HEK293 (cell line): ENCODE data around the gene RELB.

ENCODE experiments used
- CTCF ChIA-PET: fragments of 350-600 bp; formaldehyde crosslinking; extraction: SDS; loops from one replicate; lab custom pipeline; 2021; ENCODE audit warnings: antibody characterized with exemption; lab: Yijun Ruan, JAX
- POLR2A ChIA-PET: fragments of 300-600 bp; formaldehyde crosslinking; extraction: SDS; loops from one replicate; lab custom pipeline; 2020; ENCODE audit warnings: antibody characterized with exemption, inconsistent platforms; lab: Yijun Ruan, JAX
- H3K27ac ChIP-seq: fragments of 200-500 bp; sonication (Bioruptor generic); 2 replicates; pipeline ENCODE4 v1.5.1; 2014; ENCODE audit warnings: low read depth, low read length, control low read depth, inconsistent platforms; ENCODE audit errors: extremely low read depth
- H3K36me3 ChIP-seq, 2 experiments: fragments of 200-500 bp in 1 of 2; sonication (Bioruptor generic) in 1 of 2; 1 replicate in 1 of 2; 2 replicates in 1 of 2; pipeline ENCODE4 v1.5.1; 2014 to 2017; ENCODE audit warnings: inconsistent platforms in 2 of 2, low read length in 2 of 2; ENCODE audit not compliant: control insufficient read depth in 2 of 2, insufficient read depth in 1 of 2
- H3K4me1 ChIP-seq: fragments of 200-500 bp; sonication (Bioruptor generic); 2 replicates; pipeline ENCODE4 v1.5.1; 2014; ENCODE audit warnings: mild to moderate bottlenecking, low read length, inconsistent platforms; ENCODE audit not compliant: control insufficient read depth, insufficient read depth
- H3K4me3 ChIP-seq: 2 replicates; pipeline ENCODE4 v1.5.1; 2011; ENCODE audit warnings: low read depth, mild to moderate bottlenecking, control low read depth, low read length, moderate library complexity
- H3K9me3 ChIP-seq: fragments of 200-500 bp; sonication (Bioruptor generic); 2 replicates; pipeline ENCODE4 v1.5.1; 2014; ENCODE audit warnings: low read depth, low read length, inconsistent platforms; ENCODE audit not compliant: control insufficient read depth, insufficient read depth
- MYNN ChIP-seq: fragments of 450-650 bp; formaldehyde crosslinking; IDR thresholded peaks from 2 replicates; pipeline ENCODE4 v1.5.1; 2016; ENCODE audit warnings: missing biosample characterization, missing genetic modification characterization, borderline replicate concordance
- OVOL3 ChIP-seq: fragments of 450-650 bp; formaldehyde crosslinking; IDR thresholded peaks from 2 replicates; pipeline ENCODE4 v1.5.1; 2016; ENCODE audit warnings: missing biosample characterization, missing genetic modification characterization
- PRDM1 ChIP-seq: fragments of 450-650 bp; formaldehyde crosslinking; IDR thresholded peaks from 2 replicates; pipeline ENCODE4; 2016; ENCODE audit warnings: missing biosample characterization, missing genetic modification characterization
- ZBTB10 ChIP-seq: fragments of 450-650 bp; formaldehyde crosslinking; IDR thresholded peaks from 2 replicates; pipeline ENCODE4 v1.5.1; 2016; ENCODE audit warnings: missing biosample characterization, missing genetic modification characterization
- ZBTB17 ChIP-seq: fragments of 450-650 bp; formaldehyde crosslinking; IDR thresholded peaks from 2 replicates; pipeline ENCODE4 v1.5.1; 2016; ENCODE audit warnings: missing biosample characterization, missing genetic modification characterization
- ZBTB44 ChIP-seq: fragments of 450-650 bp; IDR thresholded peaks from 2 replicates; pipeline ENCODE4 v1.5.1; 2018; ENCODE audit warnings: missing biosample characterization, mild to moderate bottlenecking, missing genetic modification characterization
- ZBTB49 ChIP-seq: fragments of 450-650 bp; formaldehyde crosslinking; IDR thresholded peaks from 2 replicates; pipeline ENCODE4 v1.5.1; 2016; ENCODE audit warnings: missing biosample characterization, missing genetic modification characterization, low read depth
- ZIC2 ChIP-seq: fragments of 450-650 bp; formaldehyde crosslinking; IDR thresholded peaks from 2 replicates; pipeline ENCODE4 v1.5.1; 2016; ENCODE audit warnings: missing biosample characterization, missing genetic modification characterization
- ZNF132 ChIP-seq: fragments of 450-650 bp; formaldehyde crosslinking; IDR thresholded peaks from 2 replicates; pipeline ENCODE4 v1.5.1; 2017; ENCODE audit warnings: missing biosample characterization, missing genetic modification characterization, borderline replicate concordance
- ZNF184 ChIP-seq: fragments of 450-650 bp; IDR thresholded peaks from 2 replicates; pipeline ENCODE4 v1.5.1; 2018; ENCODE audit warnings: missing biosample characterization, mild to moderate bottlenecking, missing genetic modification characterization
- ZNF19 ChIP-seq: fragments of 450-650 bp; formaldehyde crosslinking; IDR thresholded peaks from 2 replicates; pipeline ENCODE4; 2016; ENCODE audit warnings: missing biosample characterization, missing genetic modification characterization, low read depth
- ZNF248 ChIP-seq: fragments of 450-650 bp; formaldehyde crosslinking; IDR thresholded peaks from 2 replicates; pipeline ENCODE4 v1.5.1; 2017; ENCODE audit warnings: missing biosample characterization, missing genetic modification characterization
- ZNF274 ChIP-seq, 2 experiments: fragments of 200-500 bp in 1 of 2; fragments of 450-650 bp in 1 of 2; sonication (Bioruptor generic) in 1 of 2; formaldehyde crosslinking in 1 of 2; IDR thresholded peaks; 2 replicates each; pipeline versions ENCODE4 v1.5.1 to v1.6.1; 2014 to 2016; ENCODE audit warnings: borderline replicate concordance in 1 of 2, inconsistent platforms in 1 of 2, low read length in 1 of 2, missing biosample characterization in 1 of 2, missing genetic modification characterization in 1 of 2
- ZNF404 ChIP-seq: fragments of 450-650 bp; formaldehyde crosslinking; IDR thresholded peaks from 2 replicates; pipeline ENCODE4 v1.5.1; 2017; ENCODE audit warnings: missing biosample characterization, missing genetic modification characterization
- ZNF473 ChIP-seq: fragments of 450-650 bp; formaldehyde crosslinking; IDR thresholded peaks from 2 replicates; pipeline ENCODE4 v1.5.1; 2017; ENCODE audit warnings: missing biosample characterization, missing genetic modification characterization
- ZNF510 ChIP-seq: fragments of 450-650 bp; formaldehyde crosslinking; IDR thresholded peaks from 2 replicates; pipeline ENCODE4 v1.5.1; 2018; ENCODE audit warnings: mild to moderate bottlenecking, missing genetic modification characterization, missing biosample characterization; ENCODE audit not compliant: insufficient replicate concordance
- ZNF623 ChIP-seq: fragments of 450-650 bp; formaldehyde crosslinking; IDR thresholded peaks from 2 replicates; pipeline ENCODE4 v1.5.1; 2016; ENCODE audit warnings: missing biosample characterization, missing genetic modification characterization
- ZNF664 ChIP-seq: fragments of 450-650 bp; formaldehyde crosslinking; IDR thresholded peaks from 2 replicates; pipeline ENCODE4 v1.5.1; 2016; ENCODE audit warnings: missing biosample characterization, missing genetic modification characterization
- ZNF701 ChIP-seq: fragments of 450-650 bp; formaldehyde crosslinking; IDR thresholded peaks from 2 replicates; pipeline ENCODE4 v1.5.1; 2016; ENCODE audit warnings: missing biosample characterization, missing genetic modification characterization
- ZNF768 ChIP-seq: fragments of 450-650 bp; formaldehyde crosslinking; IDR thresholded peaks from 2 replicates; pipeline ENCODE4 v1.5.1; 2018; ENCODE audit warnings: missing biosample characterization, mild to moderate bottlenecking, missing genetic modification characterization
- ZNF776 ChIP-seq: fragments of 450-650 bp; formaldehyde crosslinking; IDR thresholded peaks from 2 replicates; pipeline ENCODE4 v1.5.0; 2017; ENCODE audit warnings: missing biosample characterization, missing genetic modification characterization, borderline replicate concordance
- ZNF837 ChIP-seq: fragments of 450-650 bp; formaldehyde crosslinking; IDR thresholded peaks from 2 replicates; pipeline ENCODE4 v1.5.1; 2016; ENCODE audit warnings: missing biosample characterization, missing genetic modification characterization

RELB gene

GRCh38 chr19:45030825-45031224 is 29.6 kb downstream of the RELB start:
- CTCF ChIA-PET, result no interaction called here
- TF ChIP-seq ZNF248 (tag by site-specific recombination), result no peak
- TF ChIP-seq OVOL3 (tag by site-specific recombination), result no peak
- TF ChIP-seq ZNF768, result 0 out of 2 replicates have a peak, but pooled peaks have one; percentile 25
- H3K36me3 ChIP-seq, result no peaks in the 10 kb centered on the region
- POLR2A ChIA-PET, result interaction anchor here (2.1 kb wide), 1 partner anchor 8 kb away, joined by 14 read pairs; the partner anchor contains the start of gene CLASRP
- no peaks in the 10 kb centered on the region for H3K9me3 ChIP-seq
- no peak overlapping the region for H3K4me3 ChIP-seq
- H3K4me1 ChIP-seq, result no peaks in the 10 kb centered on the region
- H3K27ac ChIP-seq, result no peak overlapping the region

GRCh38 chr19:45032421-45032820 is 31.2 kb downstream of the RELB start:
- POLR2A ChIA-PET, result interaction anchor here (1.2 kb wide), 1 partner anchor 31 kb away, joined by 3 read pairs; no protein-coding TSS in a partner anchor
- no peak for TF ChIP-seq ZBTB10 (tag by site-specific recombination)
- no peak for TF ChIP-seq ZIC2 (tag by site-specific recombination)
- TF ChIP-seq MYNN (tag by site-specific recombination), result no peak
- no peak for TF ChIP-seq ZNF404 (tag by site-specific recombination)
- no peak for TF ChIP-seq ZNF701 (tag by site-specific recombination)
- no peak for TF ChIP-seq ZNF473 (tag by site-specific recombination)
- no peak for TF ChIP-seq ZNF19 (tag by site-specific recombination)
- no peak for TF ChIP-seq ZNF837 (tag by site-specific recombination)
- no peak for TF ChIP-seq ZNF623 (tag by site-specific recombination)
- no peak for TF ChIP-seq ZNF664
- TF ChIP-seq ZBTB49 (tag by site-specific recombination), result no peak
- no peak for TF ChIP-seq ZBTB44 (tag by site-specific recombination)
- no peak for TF ChIP-seq ZNF510 (tag by site-specific recombination)
- no peak for TF ChIP-seq ZNF776 (tag by site-specific recombination)
- TF ChIP-seq ZNF132 (tag by site-specific recombination), result no peak
- no peak for TF ChIP-seq ZNF274 (IDR thresholded peaks at IDR 0.05; ENCODE audit: low read length)
- no peak for TF ChIP-seq ZNF274 (tag by site-specific recombination; IDR thresholded peaks at IDR 0.05; ENCODE audit: borderline replicate concordance)
- TF ChIP-seq ZNF184 (tag by site-specific recombination), result no peak
- no peak for TF ChIP-seq PRDM1
- TF ChIP-seq ZBTB17 (tag by site-specific recombination), result no peak
- Histone ChIP-seq H3K4me1 (no peaks in the 10 kb centered on the region), H3K36me3 (no peaks in the 10 kb centered on the region), H3K27ac (no peak overlapping the region), H3K4me3 (no peak overlapping the region), H3K9me3 (no peaks in the 10 kb centered on the region)
- CTCF ChIA-PET, result interaction anchor here (1.3 kb wide), 1 partner anchor 111 kb away, joined by 4 read pairs; no protein-coding TSS in a partner anchor
